HEK293T (cell line): ENCODE data around the gene PRMT1.

Source experiments
- ARNT ChIP-seq: fragments of 450-650 bp; IDR thresholded peaks from 2 replicates; pipeline ENCODE4 v1.6.1; 2017; ENCODE audit warnings: mild to moderate bottlenecking
- BHLHE40 ChIP-seq: fragments of 450-650 bp; IDR thresholded peaks from 2 replicates; pipeline ENCODE4 v1.6.1; 2016; ENCODE audit warnings: mild to moderate bottlenecking, moderate library complexity, borderline replicate concordance
- CTBP1 ChIP-seq: fragments of 450-650 bp; IDR thresholded peaks from 2 replicates; pipeline ENCODE4 v1.6.1; 2016; ENCODE audit warnings: borderline replicate concordance
- FOXM1 ChIP-seq: fragments of 450-650 bp; IDR thresholded peaks from 2 replicates; pipeline ENCODE4 v1.6.1; 2017; ENCODE audit warnings: mild to moderate bottlenecking, borderline replicate concordance
- HDGF ChIP-seq: fragments of 450-650 bp; IDR thresholded peaks from 2 replicates; pipeline ENCODE4 v1.6.1; 2017; ENCODE audit warnings: antibody characterized with exemption, borderline replicate concordance
- SP1 ChIP-seq: fragments of 450-650 bp; IDR thresholded peaks from 2 replicates; pipeline ENCODE4 v1.6.1; 2017
- SUZ12 ChIP-seq: fragments of 450-650 bp; IDR thresholded peaks from 2 replicates; pipeline ENCODE4 v1.6.1; 2016; ENCODE audit warnings: mild to moderate bottlenecking
- TARDBP ChIP-seq: fragments of 450-650 bp; IDR thresholded peaks from 2 replicates; pipeline ENCODE4 v1.6.1; 2016
- TF ChIP-seq, protein P1 (sequence below): fragments of 450-650 bp; IDR thresholded peaks from 2 replicates; pipeline ENCODE4 v1.6.1; 2016

GRCh38 chr19:49730166-49730565 is 53.1 kb downstream of the PRMT1 start:
- TF ChIP-seq SP1 = no peak
- TF ChIP-seq CTBP1 = no peak
- no peak for TF ChIP-seq TARDBP
- TF ChIP-seq BHLHE40 = no peak
- TF ChIP-seq, protein P1, sequence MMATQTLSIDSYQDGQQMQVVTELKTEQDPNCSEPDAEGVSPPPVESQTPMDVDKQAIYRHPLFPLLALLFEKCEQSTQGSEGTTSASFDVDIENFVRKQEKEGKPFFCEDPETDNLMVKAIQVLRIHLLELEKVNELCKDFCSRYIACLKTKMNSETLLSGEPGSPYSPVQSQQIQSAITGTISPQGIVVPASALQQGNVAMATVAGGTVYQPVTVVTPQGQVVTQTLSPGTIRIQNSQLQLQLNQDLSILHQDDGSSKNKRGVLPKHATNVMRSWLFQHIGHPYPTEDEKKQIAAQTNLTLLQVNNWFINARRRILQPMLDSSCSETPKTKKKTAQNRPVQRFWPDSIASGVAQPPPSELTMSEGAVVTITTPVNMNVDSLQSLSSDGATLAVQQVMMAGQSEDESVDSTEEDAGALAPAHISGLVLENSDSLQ = no peak
- TF ChIP-seq HDGF = no peak
- no peak for TF ChIP-seq SUZ12
- no peak for TF ChIP-seq FOXM1
- no peak for TF ChIP-seq ARNT
